HCT116 (cell line): ENCODE measurements around the gene KCND2. TPM values are rescaled to one million over a fixed set of nuclear protein-coding genes. Genes with fewer than 3 reads are reported as not detected.

Source experiments
- ATAC-seq: fragments of 200-7000 bp; cut with Tn5 transposase; 2 replicates; pipeline ENCODE4 v1.9.1; 2020; ENCODE audit warnings: mild to moderate bottlenecking, moderate library complexity
- BruUV-seq: library from RNA; stranded (reverse); fragments of 400-500 nt; replicated peaks from 2 replicates; lab custom pipeline; 2021; lab: Mats Ljungman, UMichigan
- CTCF ChIA-PET: fragments of 300-600 bp; sonication (Branson Sonifier 250); formaldehyde crosslinking; loops from one replicate; lab custom pipeline; 2021; ENCODE audit warnings: antibody characterized with exemption; lab: Charles Lee
- POLR2A ChIA-PET: fragments of 300-600, 350-600 bp; sonication (Branson Sonifier 250); formaldehyde crosslinking; loops from one replicate; lab custom pipeline; 2021; ENCODE audit warnings: antibody characterized with exemption; lab: Charles Lee
- RAD21 ChIA-PET, 2 experiments: fragments of 300-600 bp; sonication (Branson Sonifier 250); formaldehyde crosslinking; loops; one replicate each; lab custom pipeline; 2023; ENCODE audit warnings: low total read pairs in 2 of 2; ENCODE audit not compliant: uncharacterized antibody in 2 of 2, unreplicated experiment in 2 of 2, low non-redundant PET in 1 of 2; lab: Charles Lee
- DNase-seq: peaks from one replicate; pipeline ENCODE4 v3.0.0-alpha.2; 2010; ENCODE audit warnings: low read depth, low spot score
- H2AFZ ChIP-seq: fragments of 200-600 bp; shearing (Covaris generic), sonication (generic); 2 replicates; pipeline ENCODE4 v1.6.1; 2017; ENCODE audit warnings: low read depth, mixed run types, mixed read lengths, antibody characterized with exemption, low read length; ENCODE audit not compliant: poor library complexity, severe bottlenecking
- H3K27ac ChIP-seq: 2 replicates; pipeline ENCODE4 v1.5.1; 2012; ENCODE audit warnings: low read depth, low read length
- H3K27me3 ChIP-seq: fragments of 200-600 bp; sonication (generic); 2 replicates; pipeline ENCODE4 v1.6.1; 2016; ENCODE audit warnings: mixed run types, low read length, mixed read lengths; ENCODE audit not compliant: insufficient read depth
- H3K36me3 ChIP-seq, 2 experiments: fragments of 200-500 bp in 1 of 2; fragments of 200-600 bp in 1 of 2; sonication (Bioruptor generic) in 1 of 2; sonication (generic) in 1 of 2; 2 replicates each; pipeline versions ENCODE4 v1.5.1 to v1.6.1; 2014 to 2016; ENCODE audit warnings: low read length in 2 of 2, inconsistent platforms in 1 of 2, mixed read lengths in 1 of 2, mixed run types in 1 of 2; ENCODE audit not compliant: insufficient read depth in 2 of 2, control insufficient read depth in 1 of 2
- H3K4me1 ChIP-seq, 2 experiments: fragments of 200-600 bp in 1 of 2; sonication (generic) in 1 of 2; 2 replicates each; pipeline versions ENCODE4 v1.5.1 to v1.6.1; 2012 to 2017; ENCODE audit warnings: low read length in 2 of 2, inconsistent platforms in 1 of 2, mild to moderate bottlenecking in 1 of 2, mixed read lengths in 1 of 2, mixed run types in 1 of 2, moderate library complexity in 1 of 2; ENCODE audit not compliant: insufficient read depth in 2 of 2, control insufficient read depth in 1 of 2
- H3K4me2 ChIP-seq: fragments of 200-600 bp; sonication (generic); 2 replicates; pipeline ENCODE4 v1.6.1; 2017; ENCODE audit warnings: mixed run types, low read length, mixed read lengths
- H3K4me3 ChIP-seq, 2 experiments: fragments of 200-600 bp in 1 of 2; sonication (generic) in 1 of 2; replicated peaks in 1 of 2; 2 replicates each; pipeline ENCODE4 v1.5.1; 2011 to 2016; ENCODE audit warnings: low read length in 2 of 2, control low read depth in 1 of 2, low read depth in 1 of 2, mild to moderate bottlenecking in 1 of 2, mixed read lengths in 1 of 2, mixed run types in 1 of 2
- H3K79me2 ChIP-seq: fragments of 200-600 bp; sonication (generic); 2 replicates; pipeline ENCODE4 v1.6.1; 2017; ENCODE audit warnings: mild to moderate bottlenecking, mixed run types, low read length, moderate library complexity, mixed read lengths; ENCODE audit not compliant: insufficient read depth
- H3K9ac ChIP-seq: fragments of 200-600 bp; sonication (generic); 2 replicates; pipeline ENCODE4 v1.6.1; 2016; ENCODE audit warnings: low read length, mixed read lengths
- H3K9me2 ChIP-seq: fragments of 200-600 bp; sonication (generic), shearing (Covaris generic); 2 replicates; pipeline ENCODE4 v1.6.1; 2017; ENCODE audit warnings: mixed run types, mild to moderate bottlenecking, moderate library complexity; ENCODE audit not compliant: insufficient read depth
- H3K9me3 ChIP-seq, 2 experiments: fragments of 200-500 bp in 1 of 2; fragments of 200-600 bp in 1 of 2; sonication (Bioruptor generic) in 1 of 2; sonication (generic) in 1 of 2; 2 replicates each; pipeline ENCODE4 v1.6.1; 2014 to 2017; ENCODE audit warnings: low read length in 2 of 2, mixed read lengths in 2 of 2, inconsistent platforms in 1 of 2, low read depth in 1 of 2, mild to moderate bottlenecking in 1 of 2, mixed run types in 1 of 2, moderate library complexity in 1 of 2; ENCODE audit not compliant: control insufficient read depth in 1 of 2, insufficient read depth in 1 of 2
- H4K20me1 ChIP-seq: fragments of 200-600 bp; sonication (generic), shearing (Covaris generic); 2 replicates; pipeline ENCODE4 v1.6.1; 2017; ENCODE audit warnings: mixed run types, mild to moderate bottlenecking, moderate library complexity; ENCODE audit not compliant: insufficient read depth
- ELF1 ChIP-seq: IDR thresholded peaks from 2 replicates; pipeline ENCODE4 v1.6.1; 2012; ENCODE audit warnings: low read depth, borderline replicate concordance
- POLR2AphosphoS5 ChIP-seq: IDR thresholded peaks from 2 replicates; pipeline ENCODE4 v1.6.1; 2011; ENCODE audit warnings: mild to moderate bottlenecking, low read depth, low read length, moderate library complexity
- RAD21 ChIP-seq: IDR thresholded peaks from 2 replicates; pipeline ENCODE4 v1.6.1; 2012; ENCODE audit warnings: low read depth, mild to moderate bottlenecking
- SIN3A ChIP-seq: IDR thresholded peaks from 2 replicates; pipeline ENCODE4 v1.6.1; 2012; ENCODE audit warnings: low read depth
- YY1 ChIP-seq: IDR thresholded peaks from 2 replicates; pipeline ENCODE4 v1.6.1; 2011; ENCODE audit warnings: low read length, low read depth, moderate library complexity, mild to moderate bottlenecking; ENCODE audit not compliant: insufficient replicate concordance; ENCODE audit errors: extremely low read depth
- ZNF274 ChIP-seq: fragments of 200-500 bp; sonication (Bioruptor generic); IDR thresholded peaks from 2 replicates; pipeline ENCODE4 v1.6.1; 2014; ENCODE audit warnings: mild to moderate bottlenecking, low read depth, low read length, inconsistent platforms
- intact Hi-C: fragments of 100-400 bp; cut with micrococcal nuclease; formaldehyde crosslinking; loops from 2 replicates; pipeline ENCODE4 v1.10.0; 2022
- total RNA-seq: library from RNA; stranded (reverse); gene quantifications from one replicate; pipeline ENCODE4 v1.2.1, GENCODE V29; 2021; ENCODE audit not compliant: unreplicated experiment

The KCND2 gene
- total RNA-seq, 1 experiment from 2014 or later = 0.05 TPM

- no peak for TF ChIP-seq POLR2AphosphoS5
- no peak for TF ChIP-seq SIN3A
- H3K9me3 ChIP-seq = no peaks in the 10 kb centered on the region
- ATAC-seq (no peak), DNase-seq (no peak)
- BruUV-seq = no TSS peak
- no peak overlapping the region for H3K27ac ChIP-seq
- intact Hi-C loops = no loop called here
- RAD21 ChIA-PET = no interaction called here
- no peak overlapping the region for H3K4me2 ChIP-seq
- peaks cover 6 to 14% of the 10 kb centered on the region in 2 experiments; a peak in 2 of 4 replicates for H3K4me1 ChIP-seq
- no peak overlapping the region for H2AFZ ChIP-seq
- no peak overlapping the region for H3K4me3 ChIP-seq
- CTCF ChIA-PET = no interaction called here
- H3K36me3 ChIP-seq = no peaks in the 10 kb centered on the region
- H3K9ac ChIP-seq = no peak overlapping the region
- H3K9me2 ChIP-seq = no peaks in the 10 kb centered on the region
- H3K27me3 ChIP-seq = no peaks in the 10 kb centered on the region
- POLR2A ChIA-PET = no interaction called here
- H4K20me1 ChIP-seq = no peaks in the 10 kb centered on the region
- no peaks in the 10 kb centered on the region for H3K79me2 ChIP-seq
Observed at GRCh38 chr7:120587243-120587642, 314.3 kb downstream of the KCND2 start.

DNA sequence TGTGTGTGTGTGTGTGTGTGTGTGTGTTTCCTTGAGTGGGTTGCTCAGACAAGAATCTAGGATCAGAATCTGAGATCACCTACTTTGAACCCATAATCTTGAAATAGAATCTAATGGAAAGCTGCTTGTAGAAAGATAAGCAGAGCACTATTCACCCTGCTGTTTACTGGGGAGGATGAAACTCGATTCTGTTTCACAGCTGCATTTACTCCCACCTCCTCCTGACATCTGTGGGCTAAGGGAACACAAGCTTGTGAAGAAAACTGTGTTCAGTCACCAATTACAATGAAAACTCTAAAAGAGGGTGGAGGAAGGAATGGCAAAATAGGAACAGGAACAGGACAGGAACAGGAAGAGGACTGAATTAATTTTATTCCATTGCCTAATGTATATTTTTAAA is 315.4 kb downstream of the KCND2 start:
- ChIA-PET CTCF (no interaction called here), POLR2A (no interaction called here)

More for the DNA sequence above, 315.4 kb downstream of the KCND2 start:
- Histone ChIP-seq H3K4me2 (no peak overlapping the region), H2AFZ (no peak overlapping the region), H3K4me3 (no peak overlapping the region), H3K4me1 (peaks cover 6 to 12% of the 10 kb centered on the region in 2 experiments; a peak in 2 of 4 replicates), H4K20me1 (no peaks in the 10 kb centered on the region), H3K9me3 (no peaks in the 10 kb centered on the region), H3K9me2 (0 out of 2 replicates have a peak, but pooled peaks cover 2% of the 10 kb centered on the region)
- intact Hi-C loops = no loop called here
- RAD21 ChIA-PET = no interaction called here
- no peak for ATAC-seq
- TF ChIP-seq SIN3A (no peak), ZNF274 (no peak), YY1 (no peak), RAD21 (no peak), ELF1 (no peak), POLR2AphosphoS5 (no peak)
- TF ChIP-seq, all 23 proteins: peak for 0
- Histone ChIP-seq H3K9ac (no peak overlapping the region), H3K36me3 (no peaks in the 10 kb centered on the region), H3K27me3 (no peaks in the 10 kb centered on the region), H3K79me2 (no peaks in the 10 kb centered on the region), H3K27ac (no peak overlapping the region)
- no TSS peak for BruUV-seq
- no peak for DNase-seq
